Transverse colon (tissue), 4 donors: ENCODE measurements around the gene TXNDC8.

Experiments
- CTCF ChIP-seq, 5 experiments: fragments of 200-600 bp in 3 of 5; fragments of 450-650 bp in 2 of 5; sonication (generic) in 3 of 5; IDR thresholded peaks; 1 replicate in 2 of 5; 2 replicates in 3 of 5; pipeline ENCODE4 v1.5.1; 2016 to 2017; ENCODE audit warnings: antibody characterized with exemption in 5 of 5, inconsistent platforms in 3 of 5, mild to moderate bottlenecking in 2 of 5, moderate library complexity in 1 of 5
- POLR2A ChIP-seq: fragments of 450-650 bp; IDR thresholded peaks from one replicate; pipeline ENCODE4 v1.6.1; 2016; ENCODE audit warnings: antibody characterized with exemption, mild to moderate bottlenecking, moderate library complexity
- POLR2AphosphoS5 ChIP-seq, 3 donors: sonication (generic); formaldehyde crosslinking; IDR thresholded peaks; one replicate each; pipeline ENCODE4 v1.6.1; 2016; ENCODE audit warnings: antibody characterized with exemption in 3 of 3

DNA sequence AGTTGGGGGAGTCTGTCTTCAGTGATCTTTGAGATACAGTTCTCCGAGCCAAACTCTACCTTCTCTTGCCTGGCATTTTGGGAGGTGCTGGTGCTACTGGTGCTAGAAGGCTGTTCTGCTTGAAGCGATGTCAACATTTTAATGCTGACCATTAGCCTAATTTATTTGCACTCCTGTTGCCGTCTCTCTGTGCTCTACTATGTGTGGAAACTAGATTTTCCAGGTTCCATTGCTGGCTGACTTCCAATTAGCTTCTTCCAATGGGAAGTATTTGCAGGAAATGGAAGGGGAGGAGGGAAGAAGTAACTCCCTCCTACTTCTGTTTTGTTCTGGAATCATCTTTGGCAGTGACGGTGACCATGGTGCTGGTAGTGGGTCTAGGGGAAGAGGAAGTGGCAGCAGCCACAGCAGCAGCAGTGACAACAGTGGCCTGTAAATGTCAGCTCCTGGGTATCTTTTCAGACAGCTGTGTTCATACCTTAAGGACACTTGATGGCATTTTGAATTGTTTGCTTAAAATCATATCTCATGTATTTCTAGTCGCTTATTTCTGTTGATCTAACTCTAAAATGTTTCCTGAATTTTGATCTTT, 7.9 kb downstream of the TXNDC8 start:
- TF ChIP-seq POLR2AphosphoS5 (IDR thresholded peaks at IDR 0.05) (no peak), CTCF (IDR thresholded peaks at IDR 0.05) (no peak), POLR2A (no peak)
